Neural progenitor cell (in vitro differentiated cells): Measurements from ENCODE around the gene TEAD1.

ENCODE experiments used
- CTCF ChIP-seq: fragments of 200-600 bp; sonication (generic); IDR thresholded peaks from 2 replicates; pipeline ENCODE4 v1.5.1; 2017; ENCODE audit warnings: antibody characterized with exemption, mild to moderate bottlenecking
- EZH2 ChIP-seq: fragments of 200-600 bp; sonication (generic); IDR thresholded peaks from 2 replicates; pipeline ENCODE4 v1.6.1; 2017; ENCODE audit warnings: antibody characterized with exemption, mild to moderate bottlenecking, moderate library complexity

- TF ChIP-seq CTCF (no peak), EZH2 (no peak)
Observed at GRCh38 chr11:12857572-12857971, 183.4 kb downstream of the TEAD1 start.
